SIG-M5 (cell line): ENCODE results near the gene SLC22A23.
"Not testable (repeated sequence)": the region's sequence is repeated elsewhere in the genome, so short reads cannot be mapped to it uniquely, and the experiment has no call there.

Experiments
- DNase-seq: peaks from one replicate; lab custom pipeline; 2025; lab: John Stamatoyannopoulos, UW

Gene SLC22A23

GRCh38 chr6:3403238-3404173 lies 53.3 kb downstream of the SLC22A23 start:
- no peak for DNase-seq

DNA sequence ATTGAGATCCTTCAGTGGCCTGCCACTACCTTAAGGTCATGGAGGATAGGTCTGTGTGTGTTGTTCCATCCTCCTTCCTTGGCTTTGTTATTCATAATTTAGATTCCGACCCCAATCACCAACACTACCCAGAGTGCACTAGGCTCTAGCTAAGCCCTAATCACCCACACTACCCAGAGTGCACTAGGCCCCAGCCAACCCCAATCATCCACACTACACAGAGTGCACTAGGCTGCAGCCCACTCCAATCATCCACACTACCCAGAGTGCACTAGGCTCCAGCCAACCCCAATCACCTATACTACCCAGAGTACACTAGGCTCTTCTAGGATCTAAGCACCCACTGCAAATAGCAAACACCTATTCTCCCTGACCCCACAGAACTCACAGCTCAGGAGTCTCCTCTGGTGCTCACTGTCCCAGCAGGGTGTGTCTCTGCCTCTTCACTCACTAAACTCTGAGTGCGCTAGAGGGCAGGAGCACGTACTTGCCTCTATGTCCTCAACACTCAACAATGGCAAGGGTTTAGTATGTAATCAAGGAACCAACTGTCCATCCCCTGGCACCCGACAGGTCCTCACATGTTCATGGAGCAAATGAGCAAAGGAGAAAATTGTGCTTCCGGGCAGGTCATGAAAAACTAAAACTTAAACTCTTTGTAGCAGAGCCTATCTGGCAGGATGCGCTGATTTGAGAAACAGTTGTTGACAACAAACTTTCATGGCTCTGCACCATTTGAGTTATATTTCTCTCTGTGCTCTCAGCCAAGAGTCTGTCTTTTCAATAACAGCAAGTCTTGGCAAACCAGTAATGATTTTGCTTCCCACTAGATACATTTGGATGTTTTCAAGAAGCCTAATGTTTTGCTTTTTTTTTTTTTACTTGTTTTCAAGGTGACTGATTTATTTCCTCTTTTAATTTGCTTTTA lies 54.3 kb downstream of the SLC22A23 start:
- no peak for DNase-seq

- no peak for DNase-seq
Measured at GRCh38 chr6:3400162-3400561, 56.7 kb downstream of the SLC22A23 start.

GRCh38 chr6:3398755-3399696 lies 57.8 kb downstream of the SLC22A23 start:
- DNase-seq: no peak

GRCh38 chr6:3398165-3398562 lies 58.7 kb downstream of the SLC22A23 start:
- no peak for DNase-seq

GRCh38 chr6:3397229-3398164 lies 59.4 kb downstream of the SLC22A23 start:
- no peak for DNase-seq

GRCh38 chr6:3396503-3397180 lies 60.2 kb downstream of the SLC22A23 start:
- DNase-seq: no peak

DNA sequence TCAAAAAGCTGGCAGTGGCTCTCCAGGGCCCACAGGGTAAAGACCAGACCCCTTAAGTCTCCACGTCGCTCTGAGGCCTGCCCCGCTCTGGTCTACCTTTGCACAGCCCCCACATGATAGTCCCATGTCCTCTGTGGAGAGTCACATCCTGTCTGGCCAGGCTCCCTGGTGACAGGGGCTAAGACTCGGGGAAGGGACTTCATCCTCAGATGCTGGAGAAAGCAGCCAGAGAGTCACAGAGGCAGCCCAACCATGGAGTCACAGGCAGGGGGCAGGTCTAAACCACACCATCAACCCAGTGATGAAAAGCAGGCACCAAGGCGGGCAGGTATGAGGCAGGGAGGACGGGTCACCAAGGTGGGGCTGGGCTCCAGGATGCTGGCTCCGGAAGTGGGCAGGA lies 62.2 kb downstream of the SLC22A23 start:
- no peak for DNase-seq

DNA sequence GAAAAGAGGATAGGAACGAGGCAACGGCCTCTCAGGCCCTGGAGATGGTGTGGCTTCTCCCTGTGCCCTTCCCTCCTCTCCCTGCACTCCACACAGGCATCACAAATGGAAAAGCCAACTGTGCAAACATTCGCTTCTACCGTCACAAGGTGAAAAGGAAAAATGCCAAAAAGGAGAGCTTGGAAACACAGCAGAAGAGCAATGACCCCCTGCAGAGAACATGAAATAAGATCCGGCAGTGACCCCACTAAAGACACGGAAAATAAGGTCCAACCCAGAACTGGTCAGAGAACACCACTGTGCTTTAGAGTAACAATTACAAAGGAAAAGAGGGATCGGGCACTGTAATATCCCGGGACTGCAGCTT lies 63.0 kb downstream of the SLC22A23 start:
- no peak for DNase-seq

DNA sequence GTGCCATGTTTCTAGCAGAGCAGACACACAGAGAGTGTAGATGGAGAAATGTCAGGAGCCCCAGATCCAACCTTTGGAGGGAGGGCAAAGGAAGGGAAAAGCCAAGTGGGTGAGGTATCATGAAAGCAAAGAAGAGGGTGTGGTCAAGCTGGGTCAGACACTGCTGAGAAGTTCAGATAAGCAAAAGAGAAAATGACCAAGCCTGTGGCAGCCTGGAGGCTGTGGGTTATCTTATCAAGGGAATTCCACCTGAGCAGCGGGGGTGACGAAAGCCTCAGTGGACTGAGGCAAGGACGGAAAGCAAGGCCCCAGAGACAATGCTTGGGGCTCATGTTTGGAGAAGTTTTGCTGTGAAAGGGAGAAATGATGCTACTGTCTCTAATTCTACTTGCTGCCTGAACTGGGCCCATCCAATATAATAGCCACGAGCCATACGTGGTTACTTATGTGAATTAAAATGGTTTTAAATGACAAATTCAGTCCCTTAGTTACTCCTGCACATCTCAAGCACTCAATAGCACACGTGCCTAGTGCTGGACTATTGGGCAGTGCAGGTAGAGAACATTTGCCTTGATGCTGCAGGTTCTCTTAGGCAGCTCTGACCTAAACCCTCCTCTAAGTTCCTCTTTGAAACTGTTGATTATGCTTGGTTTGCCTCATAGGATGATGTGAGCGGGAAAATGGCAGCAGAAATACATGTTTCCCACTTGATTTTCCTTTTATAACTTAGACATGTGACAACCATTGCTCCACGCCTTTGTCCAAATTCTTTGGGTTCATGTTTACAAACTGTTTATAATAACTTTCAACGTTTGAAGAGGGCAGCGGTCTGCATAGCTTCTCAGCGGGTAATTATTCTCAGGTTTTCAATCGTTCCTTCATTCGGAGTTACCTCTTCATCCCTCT lies 63.7 kb downstream of the SLC22A23 start:
- no peak for DNase-seq

DNA sequence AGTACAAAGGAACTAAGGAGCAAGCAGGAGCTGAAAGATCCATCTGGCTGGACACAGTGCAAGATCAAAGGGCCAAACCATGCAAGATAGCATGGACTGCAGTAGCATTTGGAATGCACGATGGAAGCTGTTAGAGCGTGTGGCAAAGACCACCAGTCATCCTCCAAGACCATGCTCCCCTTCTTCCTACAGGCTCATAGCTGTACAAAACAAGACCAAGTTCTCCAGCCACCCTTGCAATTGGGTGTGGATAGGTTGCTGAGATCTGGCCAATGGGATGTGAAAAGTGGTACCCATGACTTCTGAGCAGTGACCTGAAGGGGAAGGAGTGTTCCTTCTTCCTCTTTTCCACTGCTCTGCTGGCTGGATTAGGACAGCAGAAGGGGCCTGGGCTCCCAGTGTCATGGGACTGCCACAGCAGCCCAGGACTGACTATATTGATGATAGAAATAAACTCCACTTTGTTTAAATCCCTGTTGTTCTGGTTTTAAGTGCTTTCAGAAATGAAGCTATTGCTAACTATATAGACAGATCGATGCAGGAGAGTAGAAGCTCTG lies 64.9 kb downstream of the SLC22A23 start:
- DNase-seq: no peak

DNA sequence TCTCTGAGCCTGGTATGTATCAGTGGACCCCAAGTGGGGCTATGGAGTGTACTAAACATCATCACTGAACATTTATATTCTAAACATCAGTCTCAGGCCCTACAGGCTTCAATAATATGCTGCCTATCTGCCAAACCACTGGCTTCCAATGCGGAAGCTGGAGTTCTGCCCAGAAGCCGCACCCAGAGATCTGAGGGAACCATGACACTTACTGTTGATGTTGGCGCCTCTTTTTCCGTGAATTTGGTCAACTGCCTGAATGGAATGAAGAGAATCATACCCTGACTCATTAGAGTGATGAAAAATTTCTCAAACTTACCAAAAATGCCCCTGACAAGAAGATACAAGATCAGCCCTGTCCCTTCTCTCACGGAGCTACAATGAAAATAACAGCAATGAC lies 66.2 kb downstream of the SLC22A23 start:
- DNase-seq: no peak

- DNase-seq: no peak
Measured at GRCh38 chr6:3389390-3390167, 67.3 kb downstream of the SLC22A23 start.

DNA sequence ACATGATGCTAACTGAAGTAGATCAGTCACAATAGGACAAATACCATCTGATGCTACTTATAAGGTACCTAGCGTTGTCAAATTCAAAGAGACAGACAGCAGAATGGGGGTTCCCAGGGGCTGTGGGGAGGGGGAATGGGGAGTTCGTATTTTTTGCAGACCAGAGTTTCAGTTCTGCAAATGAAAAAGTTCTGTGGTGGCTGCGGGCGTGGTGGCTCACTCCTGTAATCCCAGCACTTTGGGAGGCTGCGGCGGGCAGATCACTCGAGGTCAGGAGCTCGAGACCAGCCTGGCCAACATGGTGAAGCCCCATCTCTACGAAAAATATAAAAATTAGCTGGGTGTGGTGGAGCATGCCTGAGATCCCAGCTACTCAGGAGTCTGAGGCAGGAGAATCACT lies 68.1 kb downstream of the SLC22A23 start:
- DNase-seq: no peak

GRCh38 chr6:3386374-3386857 lies 70.4 kb downstream of the SLC22A23 start:
- no peak for DNase-seq

- no peak for DNase-seq
Measured at GRCh38 chr6:3385660-3386151, 71.1 kb downstream of the SLC22A23 start.

DNA sequence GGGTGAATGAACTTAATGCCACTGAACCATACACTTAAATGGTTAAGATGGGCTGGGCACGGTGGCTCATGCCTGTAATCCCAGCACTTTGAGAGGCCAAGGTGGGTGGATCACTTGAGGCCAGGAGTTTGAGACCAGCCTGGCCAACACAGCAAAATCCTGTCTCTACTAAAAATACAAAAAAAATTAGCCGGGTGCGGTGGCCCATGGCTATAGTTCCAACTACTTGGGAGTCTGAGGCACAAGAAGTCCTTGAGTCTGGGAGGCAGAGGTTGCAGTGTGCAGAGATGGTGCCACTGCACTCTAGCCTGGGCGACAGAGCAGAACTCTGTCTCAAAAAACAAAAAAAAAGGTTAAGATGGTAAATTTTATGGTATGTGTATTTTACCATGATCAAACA lies 71.7 kb downstream of the SLC22A23 start:
- not testable (repeated sequence) for DNase-seq
